Left renal cortex interstitium (tissue), 4 donors: ENCODE measurements around the gene TBC1D22A. TPM values are rescaled to one million over a fixed set of nuclear protein-coding genes. Genes with fewer than 3 reads are reported as not detected.

Experiments used
- DNase-seq, 4 donors: peaks; one replicate each; pipeline ENCODE4 v3.0.0-alpha.2; 2013; ENCODE audit warnings: low read depth in 4 of 4, low spot score in 2 of 4, missing footprints in 1 of 4
- polyA plus RNA-seq, 4 donors: library from polyadenylated mRNA; unstranded; fragments of 120-200 nt; gene quantifications; one replicate each; pipeline ENCODE4 v1.2.1, GENCODE V29; 2013; ENCODE audit not compliant: insufficient read length in 4 of 4

Gene TBC1D22A
- polyA plus RNA-seq, 4 donors = 17.1 to 19.2 (median 18.4) TPM

- no peak for DNase-seq
Observed at GRCh38 chr22:46897246-46897623, 134.8 kb downstream of the TBC1D22A start.

- DNase-seq = no peak
Observed at GRCh38 chr22:46900549-46900948, 138.1 kb downstream of the TBC1D22A start.

GRCh38 chr22:46902436-46902835, 140.0 kb downstream of the TBC1D22A start:
- no peak for DNase-seq

GRCh38 chr22:46902998-46903916, 140.8 kb downstream of the TBC1D22A start:
- DNase-seq = no peak

GRCh38 chr22:46905415-46905814, 143.0 kb downstream of the TBC1D22A start:
- DNase-seq = no peak

- no peak for DNase-seq
Observed at GRCh38 chr22:46905834-46906233, 143.4 kb downstream of the TBC1D22A start.

- no peak for DNase-seq
Observed at GRCh38 chr22:46906326-46907045, 144.0 kb downstream of the TBC1D22A start.

- DNase-seq = no peak
Observed at GRCh38 chr22:46907241-46908215, 145.1 kb downstream of the TBC1D22A start.

GRCh38 chr22:46908641-46909107, 146.2 kb downstream of the TBC1D22A start:
- DNase-seq = no peak

GRCh38 chr22:46909237-46910030, 147.0 kb downstream of the TBC1D22A start:
- DNase-seq = no peak

GRCh38 chr22:46910624-46911023, 148.2 kb downstream of the TBC1D22A start:
- no peak for DNase-seq

GRCh38 chr22:46911346-46911745, 148.9 kb downstream of the TBC1D22A start:
- no peak for DNase-seq

- DNase-seq = no peak
Observed at GRCh38 chr22:46913351-46913750, 150.9 kb downstream of the TBC1D22A start.

- no peak for DNase-seq
Observed at GRCh38 chr22:46914481-46914880, 152.0 kb downstream of the TBC1D22A start.

GRCh38 chr22:46914916-46915894, 152.8 kb downstream of the TBC1D22A start:
- DNase-seq = no peak

- no peak for DNase-seq
Observed at GRCh38 chr22:46915950-46916730, 153.7 kb downstream of the TBC1D22A start.

GRCh38 chr22:46916886-46917770, 154.7 kb downstream of the TBC1D22A start:
- no peak for DNase-seq
